ENCODE data around the gene AGFG1.

Gene AGFG1, protein sequence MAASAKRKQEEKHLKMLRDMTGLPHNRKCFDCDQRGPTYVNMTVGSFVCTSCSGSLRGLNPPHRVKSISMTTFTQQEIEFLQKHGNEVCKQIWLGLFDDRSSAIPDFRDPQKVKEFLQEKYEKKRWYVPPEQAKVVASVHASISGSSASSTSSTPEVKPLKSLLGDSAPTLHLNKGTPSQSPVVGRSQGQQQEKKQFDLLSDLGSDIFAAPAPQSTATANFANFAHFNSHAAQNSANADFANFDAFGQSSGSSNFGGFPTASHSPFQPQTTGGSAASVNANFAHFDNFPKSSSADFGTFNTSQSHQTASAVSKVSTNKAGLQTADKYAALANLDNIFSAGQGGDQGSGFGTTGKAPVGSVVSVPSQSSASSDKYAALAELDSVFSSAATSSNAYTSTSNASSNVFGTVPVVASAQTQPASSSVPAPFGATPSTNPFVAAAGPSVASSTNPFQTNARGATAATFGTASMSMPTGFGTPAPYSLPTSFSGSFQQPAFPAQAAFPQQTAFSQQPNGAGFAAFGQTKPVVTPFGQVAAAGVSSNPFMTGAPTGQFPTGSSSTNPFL

GRCh38 chr2:227471924-227472264, at the start of gene AGFG1:
Gene AGFG1 (plus strand): TSS chr2:227472156. CDS start chr2:227472422, 266 bp downstream.
- DNase-seq (ENCODE audit: low spot score) = peak; percentile 78

- DNase-seq (ENCODE audit: low spot score) = no peak
Observed at GRCh38 chr2:227423656-227424499, 48.1 kb upstream of the AGFG1 start.

- no peak for DNase-seq (ENCODE audit: low spot score)
Observed at GRCh38 chr2:227428731-227429285, 43.1 kb upstream of the AGFG1 start.

GRCh38 chr2:227430639-227431038, 41.3 kb upstream of the AGFG1 start:
- DNase-seq (ENCODE audit: low spot score) = no peak

GRCh38 chr2:227433171-227433570, 38.8 kb upstream of the AGFG1 start:
- no peak for DNase-seq (ENCODE audit: low spot score)

- no peak for DNase-seq (ENCODE audit: low spot score)
Observed at GRCh38 chr2:227436436-227437174, 35.4 kb upstream of the AGFG1 start.

DNA sequence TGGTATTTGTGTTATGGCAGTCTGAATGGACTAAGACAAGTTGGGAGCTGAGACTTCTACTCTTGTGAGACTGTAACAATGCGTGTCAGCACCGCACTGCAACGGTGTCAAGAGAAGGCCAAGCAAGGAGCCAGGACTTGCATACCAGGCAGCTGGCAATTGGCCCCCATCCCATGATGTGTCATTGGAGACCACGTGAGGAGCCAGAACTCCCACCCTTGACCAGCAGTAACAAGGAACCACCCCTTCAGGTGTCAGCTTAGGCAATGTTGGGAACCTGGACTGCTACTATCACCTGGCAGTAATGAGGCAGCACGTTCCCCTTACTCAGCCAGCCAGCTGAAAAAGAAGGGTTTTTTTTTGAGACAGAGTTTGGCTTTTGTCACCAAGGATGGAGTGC, 32.7 kb upstream of the AGFG1 start:
- DNase-seq (ENCODE audit: low spot score) = no peak

DNA sequence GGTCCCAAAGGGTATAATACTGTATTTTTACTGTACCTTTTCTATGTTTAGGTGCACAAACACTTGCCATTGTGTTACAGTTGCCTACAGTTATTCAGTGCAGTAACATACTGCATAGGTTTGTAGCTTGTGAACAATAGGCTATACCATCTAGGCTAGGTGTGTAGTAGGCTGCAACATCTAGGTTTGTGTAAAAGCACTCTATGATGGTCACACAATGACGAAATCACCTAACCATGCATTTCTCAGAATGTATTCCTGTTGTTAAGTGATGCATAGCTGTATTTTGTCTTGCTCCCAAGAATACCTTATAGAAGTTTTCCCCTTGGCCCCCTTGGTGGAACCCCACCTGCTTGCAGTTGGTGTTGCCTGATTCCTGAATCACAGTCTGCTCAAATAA, 29.3 kb upstream of the AGFG1 start:
- no peak for DNase-seq (ENCODE audit: low spot score)

GRCh38 chr2:227443889-227444568, 27.9 kb upstream of the AGFG1 start:
- DNase-seq (ENCODE audit: low spot score) = no peak

DNA sequence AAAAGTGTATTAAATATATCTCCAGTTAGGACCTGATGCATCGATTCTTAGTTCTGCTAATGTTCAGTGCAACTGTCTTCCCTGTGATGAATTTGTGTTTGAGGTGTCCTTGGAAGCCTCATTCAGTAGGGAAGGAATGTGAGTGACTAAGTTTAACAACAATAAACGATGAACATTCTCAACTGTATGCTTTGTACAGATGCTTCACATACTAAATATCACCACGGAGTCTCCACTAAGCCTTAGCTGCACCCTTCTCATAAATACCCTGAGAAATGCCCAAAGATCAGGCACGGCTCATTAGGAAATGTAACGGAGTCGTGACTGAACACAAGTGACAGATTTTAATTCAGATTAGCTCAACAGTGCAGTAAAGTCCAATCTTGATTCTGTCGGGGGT, 24.4 kb upstream of the AGFG1 start:
- DNase-seq (ENCODE audit: low spot score) = no peak

DNA sequence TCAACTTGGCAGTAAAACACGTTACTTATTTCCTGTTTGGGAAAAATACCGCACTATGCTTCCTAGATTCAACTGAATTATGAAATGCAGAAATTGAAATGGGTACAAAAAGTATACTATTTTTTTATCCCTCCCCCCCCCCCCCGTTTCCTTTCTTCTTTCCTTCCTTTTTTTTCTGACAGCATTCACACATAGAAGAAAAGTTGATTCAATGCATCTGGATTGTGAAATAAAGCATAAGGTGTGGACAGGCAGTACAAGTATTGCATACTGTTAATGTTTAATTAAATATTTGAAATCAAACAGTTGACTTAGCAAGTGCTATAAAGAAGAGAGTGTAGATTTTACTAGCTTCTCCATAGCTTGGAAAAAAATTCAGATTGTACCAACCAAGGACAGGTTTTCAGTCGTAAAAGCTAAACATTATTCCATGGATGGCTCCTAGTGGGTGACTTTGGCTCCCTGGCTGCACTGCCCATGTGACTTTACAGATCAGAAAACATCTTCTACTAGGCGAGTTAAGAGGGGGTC, 21.6 kb upstream of the AGFG1 start:
- DNase-seq (ENCODE audit: low spot score) = no peak

DNA sequence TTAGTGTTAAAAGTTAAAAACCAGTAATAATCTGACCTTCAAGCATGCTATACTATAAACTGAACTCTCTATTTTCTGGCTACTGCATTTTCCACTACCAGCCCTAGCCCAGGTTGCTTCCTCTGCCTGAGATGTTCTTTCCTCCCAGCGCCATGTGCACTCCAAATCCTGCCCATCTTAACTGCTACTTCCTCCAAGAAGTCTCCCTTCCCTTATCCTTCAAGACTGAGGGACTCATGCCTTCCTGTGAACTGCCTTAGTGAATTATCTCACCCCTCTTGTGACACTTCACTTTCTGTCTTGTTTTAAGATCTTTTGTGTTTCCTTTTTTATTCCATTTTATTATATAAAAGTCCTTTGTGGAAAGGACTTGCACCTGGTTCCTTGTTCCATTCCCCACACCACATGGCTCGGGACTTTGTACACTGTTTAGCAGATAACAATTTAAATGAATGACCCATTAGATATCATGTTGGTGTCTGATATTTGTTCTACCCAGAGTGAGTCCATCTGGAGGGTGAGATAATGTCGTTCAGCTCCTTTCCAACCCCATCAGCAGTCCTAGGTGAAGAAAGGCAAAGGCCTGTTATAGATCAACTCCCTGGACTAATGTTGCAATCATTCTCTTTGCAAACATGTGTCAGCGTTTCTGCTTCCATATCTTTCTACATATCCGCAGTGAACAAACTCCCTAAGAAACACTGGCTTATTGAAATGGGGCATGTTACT, 20.9 kb upstream of the AGFG1 start:
- no peak for DNase-seq (ENCODE audit: low spot score)

DNA sequence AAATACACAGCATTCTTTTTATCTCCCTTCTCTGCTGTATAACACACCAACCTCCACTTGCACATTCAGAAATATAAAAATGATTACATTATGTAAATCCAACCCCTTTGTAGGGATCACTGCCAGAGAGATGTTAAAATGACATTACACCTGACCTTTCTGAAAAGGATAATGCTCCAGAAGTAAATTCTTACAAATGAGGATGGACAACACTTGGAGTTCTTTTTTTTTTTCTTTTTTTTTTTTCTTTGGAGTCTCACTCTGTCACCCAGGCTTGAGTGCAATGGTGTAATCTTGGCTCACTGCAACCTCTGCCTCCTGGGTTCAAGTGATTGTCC, 20.3 kb upstream of the AGFG1 start:
- no peak for DNase-seq (ENCODE audit: low spot score)

GRCh38 chr2:227453810-227454209, 18.1 kb upstream of the AGFG1 start:
- no peak for DNase-seq (ENCODE audit: low spot score)

- DNase-seq (ENCODE audit: low spot score) = no peak
Observed at GRCh38 chr2:227454323-227454860, 17.6 kb upstream of the AGFG1 start.

GRCh38 chr2:227455200-227455599, 16.8 kb upstream of the AGFG1 start:
- no peak for DNase-seq (ENCODE audit: low spot score)

DNA sequence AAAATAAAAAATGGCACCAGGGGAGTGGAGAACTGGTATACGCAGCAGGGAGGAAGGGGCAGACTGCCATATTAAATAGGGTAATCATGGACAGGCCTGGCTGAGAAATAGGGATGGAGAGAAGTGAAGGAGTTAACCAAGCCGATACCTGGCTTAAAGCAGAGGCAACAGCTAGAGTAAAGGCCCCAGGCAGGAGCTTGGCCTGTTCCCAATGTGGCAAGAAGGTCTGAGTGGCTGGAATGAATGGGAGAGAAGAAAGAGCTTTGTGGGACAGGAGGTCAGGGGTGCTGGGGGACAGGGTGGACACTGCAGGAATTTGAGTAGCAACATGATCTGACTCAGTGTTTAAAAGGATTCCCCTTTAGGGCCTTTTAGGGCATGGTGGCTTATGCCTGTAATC, 15.9 kb upstream of the AGFG1 start:
- DNase-seq (ENCODE audit: low spot score) = no peak

- DNase-seq (ENCODE audit: low spot score) = no peak
Observed at GRCh38 chr2:227456772-227457171, 15.2 kb upstream of the AGFG1 start.

GRCh38 chr2:227460070-227460485, 11.9 kb upstream of the AGFG1 start:
- DNase-seq (ENCODE audit: low spot score) = no peak

- no peak for DNase-seq (ENCODE audit: low spot score)
Observed at GRCh38 chr2:227460833-227461232, 11.1 kb upstream of the AGFG1 start.

All from cerebellar cortex (tissue), 1 donor.